Activated CD8-positive, alpha-beta memory T cell treated with anti-CD3 and anti-CD28 coated beads for 4 hours (primary cell): ENCODE data around the gene OR2V1.
"Not testable (repeated sequence)": the region's sequence is repeated elsewhere in the genome, so short reads cannot be mapped to it uniquely, and the experiment has no call there.

ENCODE experiments used
- DNase-seq, 2 donors: peaks; one replicate each; pipeline ENCODE4 v3.0.0-alpha.2; 2020; ENCODE audit warnings: low read depth in 2 of 2

The OR2V1 gene

GRCh38 chr5:181101930-181102674 lies 28.9 kb downstream of the OR2V1 start:
- not testable (repeated sequence) for DNase-seq

- DNase-seq: not testable (repeated sequence)
Observed at GRCh38 chr5:181101030-181101641, 29.8 kb downstream of the OR2V1 start.

- DNase-seq: no peak
Observed at GRCh38 chr5:181100121-181100875, 30.7 kb downstream of the OR2V1 start.

DNA sequence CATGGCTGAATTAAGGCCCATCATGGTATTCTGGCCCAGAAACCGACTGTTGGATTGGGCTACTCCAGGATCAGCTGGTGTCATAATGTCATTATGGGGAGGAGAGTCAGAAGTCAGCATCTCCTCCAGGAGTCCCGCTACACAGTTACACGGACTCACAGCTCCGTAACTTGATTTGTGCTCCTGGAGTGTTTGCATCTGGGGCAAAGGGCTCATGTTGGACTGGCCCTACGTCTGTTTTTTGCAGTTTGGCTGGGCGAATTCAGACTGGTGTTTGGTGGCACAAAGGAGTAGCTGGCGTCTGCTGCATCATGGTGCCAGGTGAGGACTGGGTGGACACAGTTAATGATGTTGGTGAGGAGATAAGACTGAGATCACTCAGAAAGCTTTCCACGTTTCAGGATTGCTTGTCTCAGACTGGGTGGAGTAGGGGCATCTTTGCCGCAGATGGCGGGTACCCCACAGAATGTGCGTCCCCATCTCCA lies 31.3 kb downstream of the OR2V1 start:
- DNase-seq: no peak

- no peak for DNase-seq
Observed at GRCh38 chr5:181098762-181099601, 32.0 kb downstream of the OR2V1 start.

GRCh38 chr5:181097759-181098491 lies 33.0 kb downstream of the OR2V1 start:
- not testable (repeated sequence) for DNase-seq

DNA sequence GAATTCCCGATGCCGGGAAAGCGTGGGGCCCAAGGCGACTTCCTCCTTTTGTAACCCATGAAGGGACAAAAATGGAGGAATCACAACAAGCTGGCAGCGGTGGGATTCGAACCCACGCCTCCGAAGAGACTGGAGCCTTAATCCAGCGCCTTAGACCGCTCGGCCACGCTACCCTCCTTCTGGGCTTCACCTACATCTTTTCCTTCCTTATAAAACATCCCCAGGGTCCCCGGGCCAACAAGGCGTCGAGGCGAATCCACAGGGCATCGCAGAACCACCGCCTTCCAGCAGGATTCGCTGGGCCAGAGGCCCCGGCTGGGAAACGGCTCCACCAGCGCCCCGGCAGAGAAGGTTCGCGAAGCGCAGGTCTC lies 33.6 kb downstream of the OR2V1 start:
- DNase-seq: not testable (repeated sequence)

GRCh38 chr5:181096721-181097382 lies 34.1 kb downstream of the OR2V1 start:
- not testable (repeated sequence) for DNase-seq

DNA sequence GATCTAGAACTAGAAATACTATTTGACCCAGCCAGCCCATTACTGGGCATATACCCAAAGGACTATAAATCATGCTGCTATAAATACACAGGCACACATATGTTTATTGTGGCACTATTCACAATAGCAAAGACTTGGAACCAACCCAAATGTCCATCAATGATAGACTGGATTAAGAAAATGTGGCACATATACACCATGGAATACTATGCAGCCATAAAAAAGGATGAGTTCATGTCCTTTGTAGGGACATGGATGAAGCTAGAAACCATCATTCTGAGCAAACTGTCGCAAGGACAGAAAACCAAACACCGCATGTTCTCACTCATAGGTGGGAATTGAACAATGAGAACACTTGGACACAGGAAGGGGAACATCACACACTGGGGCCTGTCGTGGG lies 35.8 kb downstream of the OR2V1 start:
- not testable (repeated sequence) for DNase-seq

- no peak for DNase-seq
Observed at GRCh38 chr5:181092428-181092827, 38.5 kb downstream of the OR2V1 start.

DNA sequence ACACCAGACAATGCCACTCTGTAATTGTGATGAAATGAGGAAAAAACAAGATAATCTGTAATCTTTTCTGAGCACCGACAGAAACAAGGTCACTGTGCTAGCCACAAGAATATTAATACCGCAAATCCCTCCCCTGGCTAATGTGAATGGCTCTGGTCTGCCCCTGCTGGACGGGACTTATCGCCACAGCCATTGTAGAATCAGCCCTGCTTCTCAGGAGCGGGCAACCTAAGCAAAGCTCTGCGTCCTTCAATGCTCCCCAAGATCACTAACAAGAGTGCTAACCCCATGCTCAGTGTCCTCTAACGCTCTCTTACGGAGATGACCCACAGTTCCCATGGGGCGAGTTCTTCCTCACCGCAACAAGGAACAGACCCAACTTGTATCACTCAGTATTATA lies 42.7 kb downstream of the OR2V1 start:
- DNase-seq: no peak

DNA sequence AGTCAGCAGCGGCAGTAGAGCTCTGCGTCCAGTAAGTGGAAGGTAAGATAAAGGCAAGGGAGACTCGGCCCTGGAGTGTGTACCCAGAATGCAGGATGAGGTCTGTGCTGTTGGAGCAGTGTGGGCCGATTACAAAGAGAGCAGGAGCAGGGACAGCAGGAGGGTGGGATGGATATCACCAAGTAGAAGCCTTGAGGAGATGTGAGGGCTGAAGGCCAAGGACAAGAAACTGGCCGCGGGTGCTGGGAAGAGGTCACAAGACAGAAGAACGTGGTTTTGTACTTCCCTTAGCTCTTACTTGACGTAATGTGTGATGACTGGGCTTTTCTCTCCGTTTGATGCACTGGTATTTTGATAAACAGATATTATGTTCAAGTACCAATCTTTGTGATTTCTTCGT lies 43.7 kb downstream of the OR2V1 start:
- DNase-seq: no peak

GRCh38 chr5:181086884-181087205 lies 44.1 kb downstream of the OR2V1 start:
- no peak for DNase-seq

- DNase-seq: no peak
Observed at GRCh38 chr5:181086026-181086883, 44.7 kb downstream of the OR2V1 start.

DNA sequence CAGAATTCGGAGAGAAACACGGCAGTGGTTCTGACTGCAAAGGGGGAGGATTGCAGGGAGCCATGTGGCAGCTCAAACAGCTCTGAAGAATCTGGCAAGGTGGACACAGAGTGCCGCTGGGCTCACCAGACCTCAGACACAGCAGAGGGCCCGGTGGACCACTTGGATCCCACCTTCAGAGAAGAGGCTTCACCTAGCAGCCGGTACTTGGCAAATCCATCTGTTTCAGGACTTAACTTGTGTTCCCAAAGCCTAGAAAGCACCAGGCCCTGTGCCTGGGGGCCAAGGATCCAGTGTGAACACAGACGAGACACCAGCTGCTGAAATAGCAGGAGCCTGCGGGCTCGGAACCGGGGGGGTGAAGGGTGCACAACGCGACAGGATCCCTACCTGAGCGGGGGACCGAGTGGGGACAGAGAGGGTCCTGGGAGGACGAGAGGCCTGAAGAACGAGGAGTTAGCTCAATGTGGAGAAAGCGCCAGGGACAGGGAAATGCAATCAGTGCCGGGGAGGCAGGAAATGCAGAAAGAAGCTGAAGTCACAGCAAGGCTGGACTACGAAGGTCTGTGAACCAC lies 46.3 kb downstream of the OR2V1 start:
- DNase-seq: no peak

- DNase-seq: no peak
Observed at GRCh38 chr5:181081989-181082388, 49.0 kb downstream of the OR2V1 start.

GRCh38 chr5:181076920-181077319 lies 54.0 kb downstream of the OR2V1 start:
- DNase-seq: no peak
